ENCODE results near the gene S100A8.
A peak's percentile ranks its signal among the peaks of the same experiment; 100 is the strongest.
"Not testable (repeated sequence)": the region's sequence is repeated elsewhere in the genome, so short reads cannot be mapped to it uniquely, and the experiment has no call there.

S100A8 gene

DNA sequence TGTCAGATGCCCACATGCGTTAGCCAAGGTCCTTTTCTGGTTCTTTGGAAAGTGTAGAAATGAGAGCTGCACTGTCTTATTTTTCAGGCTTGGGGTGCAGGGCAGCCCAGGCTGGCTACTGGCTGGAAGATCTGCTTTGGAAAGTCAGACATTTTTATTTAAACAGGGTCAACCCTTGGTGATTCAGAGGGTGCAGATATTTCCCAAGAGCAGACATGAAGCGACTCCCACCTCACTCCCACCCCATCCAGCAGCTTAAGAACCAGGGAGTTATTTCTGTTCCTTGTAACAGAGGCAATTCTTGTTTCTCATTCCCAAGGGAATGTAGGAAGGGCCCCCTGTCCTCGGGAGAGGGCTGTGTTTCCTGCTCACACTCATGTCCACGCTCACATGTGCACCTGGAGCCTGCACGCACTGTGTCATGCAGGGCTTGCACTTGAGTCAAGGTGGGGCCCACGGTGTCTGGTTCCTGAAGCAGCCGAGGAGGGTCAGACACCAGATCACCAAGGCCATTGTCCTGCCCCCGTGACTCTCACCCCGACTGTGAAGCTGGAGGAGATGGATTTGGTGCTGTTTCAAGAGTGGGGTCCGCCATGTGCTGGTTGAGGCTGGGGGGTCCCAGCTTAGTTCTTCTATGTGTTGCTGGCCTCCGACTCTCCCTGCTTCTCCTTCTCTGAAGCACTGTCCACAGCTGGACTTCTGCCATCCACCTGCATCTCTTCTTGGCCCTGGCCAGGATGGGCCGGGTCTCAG is 26.4 kb upstream of the S100A8 start:
- in situ Hi-C loops (cut with MboI; ENCODE audit: low pct_unique_long_range_greater_than_20kb, low sequenced_read_pairs, unreplicated experiment): no loop called here
- no peak for TF ChIP-seq CTCF (IDR thresholded peaks at IDR 0.05; ENCODE audit: extremely low read depth, insufficient read depth, missing control alignments)
- DNase-seq (ENCODE audit: low spot score): no peak

DNA sequence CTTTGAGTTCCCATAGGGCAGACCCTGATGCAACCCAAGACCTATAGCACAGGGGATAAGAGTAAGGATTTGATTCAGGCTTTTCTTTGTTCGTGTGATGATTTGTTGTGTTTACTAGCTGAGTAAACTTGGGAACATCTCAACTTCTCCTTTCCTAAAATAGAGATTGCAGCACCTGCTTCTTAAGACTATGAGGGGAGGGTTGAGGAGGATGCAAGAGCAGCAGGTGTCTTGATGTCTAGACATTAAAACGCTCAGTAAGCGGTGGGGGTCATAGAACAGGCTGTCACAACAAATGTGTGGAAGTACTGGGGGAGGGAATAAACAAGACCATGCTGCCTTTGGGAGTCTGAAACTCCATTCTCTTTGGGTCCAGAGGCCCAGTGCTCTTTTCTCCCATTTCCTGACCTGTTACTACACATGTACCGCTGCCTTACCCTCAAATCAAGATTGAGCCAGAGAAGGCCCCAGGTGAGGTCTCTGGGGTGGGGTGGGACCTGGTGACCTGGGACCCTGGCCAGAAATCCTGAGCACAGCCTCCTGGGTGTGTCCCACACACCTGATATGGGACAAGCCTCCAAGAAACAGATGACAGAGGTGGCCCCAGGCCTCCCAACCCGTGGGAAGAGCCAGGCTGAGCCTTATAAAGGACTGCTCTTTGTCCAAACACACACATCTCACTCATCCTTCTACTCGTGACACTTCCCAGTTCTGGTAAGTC is 25.1 kb upstream of the S100A8 start, which contains the start of gene S100A7A:
Gene S100A7A, plus strand, starts transcription at position 671 of the 721 bp plus-strand sequence. CDS start 1,563 bp downstream, outside the sequence.
- no peak for TF ChIP-seq CTCF (IDR thresholded peaks at IDR 0.05; ENCODE audit: extremely low read depth, insufficient read depth, missing control alignments)

GRCh38 chr1:153413961-153414360 is 23.1 kb upstream of the S100A8 start:
- in situ Hi-C loops (cut with MboI; ENCODE audit: low pct_unique_long_range_greater_than_20kb, low sequenced_read_pairs, unreplicated experiment); DNase-seq (ENCODE audit: low spot score): not testable (repeated sequence)

More for the DNA sequence above, 25.1 kb upstream of the S100A8 start, which contains the start of gene S100A7A:
- in situ Hi-C loops (cut with MboI; ENCODE audit: low pct_unique_long_range_greater_than_20kb, low sequenced_read_pairs, unreplicated experiment): no loop called here
- DNase-seq (ENCODE audit: low spot score): no peak

DNA sequence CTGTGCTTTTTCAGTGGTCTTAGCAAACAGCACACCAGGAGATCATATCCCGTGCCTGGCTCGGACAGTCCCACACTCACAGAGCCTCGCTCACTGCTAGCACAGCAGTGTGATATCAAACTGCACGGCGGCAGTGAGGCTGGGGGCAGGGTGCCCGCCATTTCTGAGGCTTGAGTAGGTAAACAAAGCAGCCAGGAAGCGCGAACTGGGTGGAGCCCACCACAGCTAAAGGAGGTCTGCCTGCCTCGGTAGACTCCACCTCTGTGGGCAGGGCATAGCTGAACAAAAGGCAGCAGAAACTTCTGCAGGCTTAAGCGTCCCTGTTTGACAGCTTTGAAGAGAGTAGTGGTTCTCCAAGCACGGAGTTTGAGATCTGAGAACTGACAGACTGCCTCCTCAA is 16.4 kb upstream of the S100A8 start:
- DNase-seq (ENCODE audit: low spot score); in situ Hi-C loops (cut with MboI; ENCODE audit: low pct_unique_long_range_greater_than_20kb, low sequenced_read_pairs, unreplicated experiment): not testable (repeated sequence)

GRCh38 chr1:153405825-153406599 is 15.1 kb upstream of the S100A8 start:
- DNase-seq (ENCODE audit: low spot score); in situ Hi-C loops (cut with MboI; ENCODE audit: low pct_unique_long_range_greater_than_20kb, low sequenced_read_pairs, unreplicated experiment): not testable (repeated sequence)

DNA sequence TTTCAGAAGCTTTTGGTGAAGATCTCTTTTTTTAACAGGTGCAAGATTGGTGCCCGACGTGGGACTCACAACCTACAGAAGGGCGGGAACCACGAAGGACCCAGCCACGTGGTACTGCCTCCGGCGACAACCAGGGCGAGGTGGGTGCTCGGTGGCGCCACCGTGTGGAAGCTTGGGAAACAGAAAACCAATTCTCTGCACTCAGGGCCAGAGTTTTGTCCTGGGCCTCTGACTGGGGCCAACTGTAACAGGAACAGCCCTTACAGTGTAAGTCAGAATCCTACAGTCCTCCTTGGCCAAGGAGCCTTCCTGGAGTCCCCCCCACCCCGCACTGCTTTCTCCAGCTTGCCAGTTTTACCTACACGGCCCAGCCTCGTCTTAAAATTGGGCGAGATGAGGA is 13.9 kb upstream of the S100A8 start:
- TF ChIP-seq CTCF (IDR thresholded peaks at IDR 0.05; ENCODE audit: extremely low read depth, insufficient read depth, missing control alignments): peak; percentile 44
- in situ Hi-C loops (cut with MboI; ENCODE audit: low pct_unique_long_range_greater_than_20kb, low sequenced_read_pairs, unreplicated experiment): no loop called here
- DNase-seq (ENCODE audit: low spot score): peak; percentile 50

DNA sequence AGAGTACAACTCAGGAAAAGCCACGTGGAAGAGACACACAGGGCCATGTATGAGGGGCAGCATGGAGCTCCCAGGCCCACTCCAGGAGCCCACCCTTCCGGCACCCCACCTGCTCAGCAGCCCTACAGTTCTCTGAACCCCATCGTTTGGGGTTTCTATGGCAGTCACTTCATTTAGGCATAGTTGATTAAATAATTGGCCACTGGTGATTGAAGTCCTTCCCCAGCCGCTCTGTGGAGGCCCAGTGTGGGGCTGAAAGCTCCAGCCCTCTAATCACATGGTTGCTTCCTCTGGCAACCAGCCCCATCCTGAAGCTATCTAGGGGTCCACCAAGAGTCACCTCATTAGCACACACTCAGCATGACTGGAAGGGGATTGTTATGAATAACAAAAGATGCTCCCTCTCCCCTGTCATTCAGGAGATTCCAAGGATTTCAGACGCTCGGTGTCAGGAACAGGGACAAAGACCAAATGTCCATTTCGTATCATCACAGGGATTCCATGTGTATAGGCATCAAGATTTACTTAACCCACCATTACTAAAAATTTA is 13.3 kb upstream of the S100A8 start:
- TF ChIP-seq CTCF (IDR thresholded peaks at IDR 0.05; ENCODE audit: extremely low read depth, insufficient read depth, missing control alignments): no peak
- in situ Hi-C loops (cut with MboI; ENCODE audit: low pct_unique_long_range_greater_than_20kb, low sequenced_read_pairs, unreplicated experiment): no loop called here
- DNase-seq (ENCODE audit: low spot score): no peak
